C4-2B (cell line): ENCODE measurements around the gene ERO1A.

ENCODE experiments used
- CTCF ChIP-seq: fragments of 450-650 bp; conservative IDR thresholded peaks from 2 replicates; pipeline ENCODE4 v1.5.1; 2017; ENCODE audit warnings: mild to moderate bottlenecking
- ZFX ChIP-seq: fragments of 450-650 bp; IDR thresholded peaks from 2 replicates; pipeline ENCODE4 v1.6.1; 2017

GRCh38 chr14:52660832-52661231 lies 34.5 kb downstream of the ERO1A start:
- TF ChIP-seq CTCF (no peak), ZFX (no peak)
